HUES48 (cell line): ENCODE results near the gene CEP55.

Experiments
- H3K27ac ChIP-seq: one replicate; pipeline ENCODE4 v1.7.0; 2013; ENCODE audit warnings: low read depth, low read length, inconsistent platforms
- H3K27me3 ChIP-seq: 2 replicates; pipeline ENCODE4 v1.6.1; 2013; ENCODE audit warnings: mild to moderate bottlenecking, low read length; ENCODE audit not compliant: control insufficient read depth, insufficient read depth
- H3K36me3 ChIP-seq: 2 replicates; pipeline ENCODE4 v1.6.1; 2013; ENCODE audit warnings: low read length; ENCODE audit not compliant: control insufficient read depth, insufficient read depth
- H3K4me1 ChIP-seq: 2 replicates; pipeline ENCODE4 v1.6.1; 2013; ENCODE audit warnings: mild to moderate bottlenecking, low read length; ENCODE audit not compliant: control insufficient read depth, insufficient read depth
- H3K4me3 ChIP-seq: 2 replicates; pipeline ENCODE4 v1.5.1; 2013; ENCODE audit warnings: mild to moderate bottlenecking, low read depth, low read length
- H3K9ac ChIP-seq: 2 replicates; pipeline ENCODE4 v1.6.1; 2013; ENCODE audit warnings: mild to moderate bottlenecking, low read depth, low read length, moderate library complexity
- H3K9me3 ChIP-seq: 2 replicates; pipeline ENCODE4 v1.6.1; 2013; ENCODE audit warnings: low read length; ENCODE audit not compliant: control insufficient read depth, insufficient read depth

CEP55 gene

DNA sequence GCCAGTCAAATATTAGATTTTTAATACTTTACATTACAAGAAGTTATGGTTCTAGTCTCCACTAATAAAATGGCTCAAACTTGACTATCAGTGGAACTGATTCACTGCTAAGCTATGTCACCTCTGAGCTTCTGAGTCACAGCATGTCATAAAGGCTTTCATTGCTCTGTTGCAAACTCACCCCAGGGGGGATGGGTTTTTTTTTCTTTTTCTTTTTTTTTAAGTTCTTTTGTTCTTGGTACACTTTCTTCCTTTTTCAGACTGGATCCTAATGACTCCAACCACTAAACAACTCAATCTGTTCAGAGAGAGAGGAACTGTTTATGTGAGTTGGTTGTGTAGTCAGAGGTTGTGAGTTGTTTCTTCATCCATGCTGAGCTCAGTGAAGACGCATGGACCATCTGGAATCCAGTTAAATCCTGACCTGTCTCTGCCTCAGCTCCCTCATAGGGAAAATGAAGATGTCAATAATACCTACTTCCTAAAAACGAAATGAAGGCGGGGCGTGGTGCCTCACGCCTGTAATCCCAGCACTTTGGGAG is 25.2 kb upstream of the CEP55 start:
- no peak overlapping the region for H3K9ac ChIP-seq
- peak overlapping the region; percentile 86 for H3K27ac ChIP-seq
- no peaks in the 10 kb centered on the region for H3K27me3 ChIP-seq

DNA sequence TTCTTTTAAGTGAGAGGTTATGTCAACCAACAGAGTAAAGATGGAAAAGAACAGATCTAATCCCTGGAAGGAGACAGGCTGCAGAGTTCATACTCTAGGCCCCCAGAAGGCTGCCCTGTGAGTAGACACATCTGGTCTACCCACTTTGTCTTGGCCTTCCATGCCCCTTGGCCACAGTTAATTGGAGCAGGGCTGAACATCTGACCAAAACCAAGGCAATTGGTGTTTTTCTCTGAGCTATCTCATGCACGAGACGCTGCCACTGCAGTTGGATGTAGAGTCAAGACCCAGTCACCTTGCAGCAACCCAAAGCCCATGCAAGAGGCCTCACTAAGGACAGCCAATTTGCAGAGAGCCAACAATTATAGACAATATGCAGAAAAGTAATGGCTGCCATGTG is 23.3 kb upstream of the CEP55 start:
- Histone ChIP-seq H3K9me3 (no peaks in the 10 kb centered on the region), H3K27me3 (no peaks in the 10 kb centered on the region), H3K9ac (no peak overlapping the region), H3K27ac (no peak overlapping the region), H3K36me3 (no peaks in the 10 kb centered on the region), H3K4me1 (peaks cover 9% of the 10 kb centered on the region), H3K4me3 (no peak overlapping the region)

More for the DNA sequence above, 25.2 kb upstream of the CEP55 start:
- Histone ChIP-seq H3K9me3 (no peaks in the 10 kb centered on the region), H3K36me3 (no peaks in the 10 kb centered on the region), H3K4me3 (no peak overlapping the region), H3K4me1 (peaks cover 9% of the 10 kb centered on the region)

DNA sequence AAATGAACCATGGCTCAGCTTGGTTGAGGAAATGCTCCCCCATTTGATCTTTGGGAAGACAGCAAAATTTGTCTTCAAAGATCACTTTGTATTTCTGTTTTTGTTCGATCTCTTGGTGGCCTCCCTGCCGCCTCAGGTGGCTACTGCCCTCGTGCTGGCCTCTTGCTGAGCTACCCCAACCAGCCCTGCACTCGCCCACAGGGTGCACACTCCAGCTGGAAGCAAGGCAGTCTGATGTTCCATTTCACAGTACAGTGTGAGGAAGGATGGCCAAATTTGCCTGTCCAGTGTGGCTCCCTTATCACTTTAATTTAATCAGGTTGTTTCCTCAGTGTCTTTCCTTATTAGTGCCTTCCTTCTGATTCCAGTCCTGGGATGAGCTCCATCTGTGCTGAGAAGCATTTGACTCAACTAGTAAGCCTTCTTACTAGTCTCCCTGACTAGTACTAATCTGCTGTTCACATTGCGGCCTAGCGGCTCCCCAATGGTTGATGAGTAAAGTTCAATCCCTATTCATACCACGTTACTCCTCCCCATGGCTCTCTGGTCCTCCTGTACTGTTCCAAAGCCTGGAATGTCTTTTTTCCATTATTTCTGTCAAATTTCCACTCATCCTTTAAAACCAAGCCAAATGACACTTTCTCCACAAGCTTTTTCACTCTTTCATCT is 22.5 kb upstream of the CEP55 start:
- H3K9ac ChIP-seq = no peak overlapping the region
- peaks cover 9% of the 10 kb centered on the region for H3K4me1 ChIP-seq
- H3K27me3 ChIP-seq = no peaks in the 10 kb centered on the region
- no peaks in the 10 kb centered on the region for H3K36me3 ChIP-seq
- H3K27ac ChIP-seq = no peak overlapping the region
- H3K4me3 ChIP-seq = no peak overlapping the region
- H3K9me3 ChIP-seq = no peaks in the 10 kb centered on the region

DNA sequence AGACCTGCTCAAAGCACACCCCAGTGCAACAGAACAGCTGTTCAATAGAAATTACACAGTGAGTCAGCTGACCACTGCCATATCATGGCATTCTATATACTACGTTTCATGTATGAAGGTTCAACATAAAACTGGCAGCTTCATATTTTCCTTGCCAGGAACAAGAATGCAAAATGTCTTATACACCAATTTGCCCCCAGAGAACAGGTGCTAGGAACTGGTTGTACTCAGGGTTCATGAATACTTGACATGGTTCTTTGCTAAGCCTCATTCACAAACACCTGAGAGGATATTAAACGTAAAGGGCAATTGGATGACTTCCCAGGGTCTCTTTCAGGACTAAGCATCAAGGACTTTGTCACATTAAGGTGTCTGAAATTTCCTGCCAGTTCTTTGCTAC is 21.2 kb upstream of the CEP55 start:
- H3K36me3 ChIP-seq = no peaks in the 10 kb centered on the region
- no peak overlapping the region for H3K9ac ChIP-seq
- H3K9me3 ChIP-seq = no peaks in the 10 kb centered on the region
- H3K27me3 ChIP-seq = no peaks in the 10 kb centered on the region
- no peak overlapping the region for H3K4me3 ChIP-seq
- peaks cover 17% of the 10 kb centered on the region for H3K4me1 ChIP-seq
- peak overlapping the region; percentile 20 for H3K27ac ChIP-seq

DNA sequence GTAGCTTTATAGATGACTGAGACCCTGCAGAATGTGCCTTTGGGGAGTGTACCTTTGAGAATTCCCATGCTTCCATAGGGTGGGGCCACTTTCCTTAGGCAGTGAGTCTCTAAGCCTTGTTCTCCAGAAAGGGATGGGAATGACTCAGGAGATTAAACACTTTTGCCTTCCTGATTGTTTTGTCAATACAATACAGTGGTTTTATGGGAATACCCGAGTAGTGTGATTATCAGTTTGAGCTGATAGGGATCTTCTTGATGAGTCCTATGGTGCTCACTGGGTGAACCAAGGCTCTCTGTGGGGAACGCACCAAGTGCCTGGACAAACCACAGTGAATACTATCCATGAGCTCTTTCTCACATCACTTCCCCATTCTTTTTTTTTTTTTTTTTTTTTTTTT is 20.5 kb upstream of the CEP55 start:
- Histone ChIP-seq H3K9me3 (no peaks in the 10 kb centered on the region), H3K27me3 (peaks cover 4% of the 10 kb centered on the region), H3K36me3 (no peaks in the 10 kb centered on the region), H3K27ac (peak overlapping the region; percentile 20), H3K4me3 (no peak overlapping the region), H3K9ac (no peak overlapping the region), H3K4me1 (peaks cover 13% of the 10 kb centered on the region)

DNA sequence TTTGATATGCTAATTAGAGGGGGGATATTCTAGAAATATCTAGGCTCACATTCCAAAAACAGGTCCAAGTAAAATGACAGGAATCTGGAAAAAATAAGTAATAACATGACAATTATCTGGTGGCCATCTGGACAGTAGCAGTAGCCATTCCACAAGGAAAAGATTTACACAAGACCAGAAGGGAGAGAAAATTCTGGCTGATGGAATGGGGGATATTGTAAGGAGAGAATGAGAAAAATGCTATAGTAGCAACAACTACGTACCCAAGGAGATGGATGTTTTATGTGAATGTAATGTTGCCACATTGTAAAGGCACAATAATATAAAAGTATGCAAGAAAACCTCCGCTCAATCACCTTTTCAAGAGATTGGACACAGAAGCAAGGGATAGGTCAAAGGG is 19.7 kb upstream of the CEP55 start:
- Histone ChIP-seq H3K4me1 (peaks cover 9% of the 10 kb centered on the region; the same call in 1 of the 2 replicates), H3K27me3 (peaks cover 11% of the 10 kb centered on the region), H3K4me3 (no peak overlapping the region), H3K9ac (no peak overlapping the region), H3K9me3 (no peaks in the 10 kb centered on the region), H3K27ac (no peak overlapping the region), H3K36me3 (no peaks in the 10 kb centered on the region)

DNA sequence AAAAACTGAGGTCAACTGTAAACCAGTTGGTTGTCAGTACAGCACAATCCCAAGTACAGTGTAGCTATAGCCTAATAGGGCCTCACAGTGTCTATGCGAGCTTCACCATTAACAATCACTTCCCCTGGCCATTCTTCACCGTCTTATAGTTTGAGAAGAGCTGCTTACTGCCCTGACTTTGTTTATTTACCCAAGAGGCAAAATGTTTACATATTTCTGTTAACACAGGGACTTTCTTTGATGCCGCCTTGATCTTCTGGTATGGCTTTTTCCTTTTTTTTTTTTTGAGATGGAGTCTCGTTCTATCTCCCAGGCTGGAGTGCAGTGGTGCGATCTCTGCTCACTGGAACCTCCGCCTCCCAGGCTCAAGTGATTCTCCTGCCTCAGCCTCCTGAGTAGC is 17.5 kb upstream of the CEP55 start:
- Histone ChIP-seq H3K9me3 (no peaks in the 10 kb centered on the region), H3K27me3 (peaks cover 13% of the 10 kb centered on the region), H3K36me3 (no peaks in the 10 kb centered on the region), H3K27ac (no peak overlapping the region), H3K4me3 (no peak overlapping the region), H3K9ac (no peak overlapping the region), H3K4me1 (peaks cover 13% of the 10 kb centered on the region; the same call in 1 of the 2 replicates)

DNA sequence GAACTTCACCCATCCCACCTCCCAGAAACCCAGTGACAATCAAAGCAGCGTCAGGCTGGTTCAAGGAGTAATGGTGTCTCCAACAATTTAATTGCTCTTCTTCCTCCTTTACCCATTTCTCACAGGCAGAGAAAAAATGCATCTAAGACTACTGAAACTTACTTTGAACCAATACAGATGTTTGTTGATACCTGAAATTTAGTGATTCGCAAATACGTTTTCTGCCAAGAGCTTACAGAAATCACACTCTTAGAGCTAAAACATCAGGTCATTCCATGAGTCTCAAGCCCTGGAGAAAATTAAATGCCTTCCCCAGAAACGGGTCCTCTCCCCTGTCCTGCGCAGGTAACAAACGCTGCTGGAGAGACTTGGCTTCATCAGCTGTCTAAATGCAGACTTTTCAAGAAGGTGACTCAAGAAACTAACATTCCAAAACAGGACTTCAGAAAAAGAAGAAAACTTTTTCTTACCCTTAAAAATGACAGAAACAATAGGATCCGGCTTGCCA is 14.7 kb upstream of the CEP55 start:
- Histone ChIP-seq H3K4me3 (peak overlapping the region; percentile 71), H3K36me3 (no peaks in the 10 kb centered on the region), H3K4me1 (peaks cover 13% of the 10 kb centered on the region; the same call in 1 of the 2 replicates), H3K9me3 (no peaks in the 10 kb centered on the region), H3K27me3 (peaks cover 13% of the 10 kb centered on the region), H3K9ac (peak overlapping the region; percentile 45; the same call in 1 of the 2 replicates), H3K27ac (peak overlapping the region; percentile 55)

DNA sequence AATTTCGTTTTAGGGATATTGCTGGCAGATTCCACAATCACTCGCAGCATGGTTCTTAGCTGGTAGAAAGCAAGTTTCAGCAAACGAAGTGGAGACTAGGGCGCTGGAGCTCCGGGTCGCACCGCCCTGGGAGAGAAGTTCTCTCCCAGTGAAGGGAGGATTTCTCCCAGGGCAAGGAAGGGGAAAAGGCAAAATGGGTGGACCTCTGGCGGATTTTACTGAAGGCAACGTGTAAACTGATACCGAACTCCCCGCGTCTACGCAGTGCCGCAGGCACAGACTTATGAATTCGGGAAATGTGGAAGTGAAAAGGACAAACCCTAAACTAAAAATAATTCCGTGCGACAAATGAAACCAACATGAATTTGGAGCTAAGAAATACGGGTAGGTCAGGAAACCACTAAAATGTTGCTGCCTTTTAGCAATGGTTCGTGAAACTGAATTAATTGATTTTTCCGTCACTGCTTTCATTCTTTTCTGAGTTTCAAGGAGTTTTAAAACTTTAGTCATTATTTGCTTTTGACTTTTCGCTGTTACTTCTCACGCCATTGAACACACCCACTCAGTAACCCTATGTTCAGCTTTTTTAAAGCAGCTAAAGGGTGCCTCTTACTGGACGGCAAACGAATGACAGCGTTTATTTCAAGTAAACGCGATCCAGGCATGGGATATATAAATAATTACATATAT is 14.1 kb upstream of the CEP55 start, which contains the start of gene MYOF:
TSS of gene MYOF (minus strand) at position 190 of the 690 bp plus-strand sequence. CDS start at position 50, 140 bp downstream.
- Histone ChIP-seq H3K27ac (peak within 1 kb of the TSS; percentile 55), H3K4me1 (peaks cover 13% of the 10 kb centered on the region; the same call in 1 of the 2 replicates)

DNA sequence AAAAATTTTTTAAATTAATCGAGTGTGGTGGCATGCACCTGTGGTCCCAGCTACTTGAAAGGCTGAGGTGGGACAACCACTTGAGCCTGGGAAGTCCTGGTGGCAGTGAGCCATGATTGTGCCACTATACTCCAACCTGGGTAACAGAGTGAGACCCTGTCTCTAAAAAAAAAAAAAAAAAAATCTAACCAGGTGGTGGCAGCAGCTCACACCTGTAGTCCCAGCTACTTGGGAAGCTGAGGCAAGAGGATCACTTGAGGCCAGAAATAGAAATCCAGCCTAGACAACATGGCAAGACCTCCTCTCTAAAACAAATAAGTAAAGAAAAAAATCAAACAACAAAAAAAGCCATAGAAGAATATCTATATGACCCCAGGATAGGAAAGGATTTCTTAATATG is 10.7 kb upstream of the CEP55 start:
- Histone ChIP-seq H3K9ac (no peak overlapping the region), H3K4me1 (peaks cover 5% of the 10 kb centered on the region; the same call in 1 of the 2 replicates), H3K27ac (no peak overlapping the region), H3K27me3 (peaks cover 11% of the 10 kb centered on the region), H3K9me3 (no peaks in the 10 kb centered on the region), H3K36me3 (no peaks in the 10 kb centered on the region), H3K4me3 (no peak overlapping the region)

More for the DNA sequence above, 14.1 kb upstream of the CEP55 start, which contains the start of gene MYOF:
- H3K4me3 ChIP-seq = peak within 1 kb of the TSS; percentile 71
- H3K9me3 ChIP-seq = no peaks in the 10 kb centered on the region
- H3K27me3 ChIP-seq = peaks cover 13% of the 10 kb centered on the region
- peak within 1 kb of the TSS; percentile 45 for H3K9ac ChIP-seq
- no peaks in the 10 kb centered on the region for H3K36me3 ChIP-seq
